ENCODE data around the gene SMDT1.

Gene SMDT1

GRCh38 chr22:42065438-42066125, 13.9 kb upstream of the SMDT1 start:
- no peak for DNase-seq (ENCODE audit: low read depth)
- TF ChIP-seq CTCF (conservative IDR thresholded peaks at IDR 0.05; ENCODE audit: low read depth, low read length), result no peak
- H3K4me3 ChIP-seq (ENCODE audit: low read length), result no peak overlapping the region

- no peak overlapping the region for H3K4me3 ChIP-seq (ENCODE audit: low read length)
- no peak for TF ChIP-seq CTCF (conservative IDR thresholded peaks at IDR 0.05; ENCODE audit: low read depth, low read length)
- no peak for DNase-seq (ENCODE audit: low read depth)
These were observed 13.3 kb upstream of the SMDT1 start for GRCh38 chr22:42066126-42066761.

- DNase-seq (ENCODE audit: low read depth), result no peak
- no peak overlapping the region for H3K4me3 ChIP-seq (ENCODE audit: low read length)
- no peak for TF ChIP-seq CTCF (conservative IDR thresholded peaks at IDR 0.05; ENCODE audit: low read depth, low read length)
These were observed 12.6 kb upstream of the SMDT1 start for GRCh38 chr22:42066937-42067336.

- TF ChIP-seq CTCF (conservative IDR thresholded peaks at IDR 0.05; ENCODE audit: low read depth, low read length), result no peak
- DNase-seq (ENCODE audit: low read depth), result no peak
- H3K4me3 ChIP-seq (ENCODE audit: low read length), result no peak overlapping the region
These were observed 11.7 kb upstream of the SMDT1 start for GRCh38 chr22:42067671-42068251.

- no peak for DNase-seq (ENCODE audit: low read depth)
- no peak for TF ChIP-seq CTCF (conservative IDR thresholded peaks at IDR 0.05; ENCODE audit: low read depth, low read length)
- H3K4me3 ChIP-seq (ENCODE audit: low read length), result no peak overlapping the region
These were observed 11.2 kb upstream of the SMDT1 start for GRCh38 chr22:42068291-42068690.

- TF ChIP-seq CTCF (conservative IDR thresholded peaks at IDR 0.05; ENCODE audit: low read depth, low read length), result no peak
- DNase-seq (ENCODE audit: low read depth), result no peak
- peak overlapping the region; percentile 64 for H3K4me3 ChIP-seq (ENCODE audit: low read length)
These were observed 9.5 kb upstream of the SMDT1 start for GRCh38 chr22:42069801-42070516.
